Right atrium auricular region (tissue), 2 donors: ENCODE measurements around the gene CCL19. TPM values are rescaled to one million over a fixed set of nuclear protein-coding genes. Genes with fewer than 3 reads are reported as not detected.

Source experiments
- DNase-seq: peaks from one replicate; pipeline ENCODE4 v3.0.0-alpha.2; 2019; ENCODE audit warnings: low spot score
- H3K27ac ChIP-seq, 2 donors: fragments of 200-600 bp; sonication (generic); 1 replicate in 1 of 2; 2 replicates in 1 of 2; pipeline ENCODE4 v1.5.1; 2016 to 2019
- H3K27me3 ChIP-seq, 2 donors: fragments of 200-600 bp; sonication (generic); one replicate each; pipeline versions ENCODE4 v1.5.1 to v1.6.0; 2017 to 2019
- H3K36me3 ChIP-seq: fragments of 200-600 bp; sonication (generic); one replicate; pipeline ENCODE4 v1.5.1; 2016
- H3K4me1 ChIP-seq, 2 donors: fragments of 200-600 bp; sonication (generic); one replicate each; pipeline versions ENCODE4 v1.5.1 to v1.6.0; 2017 to 2019
- H3K4me3 ChIP-seq, 2 donors: fragments of 200-600 bp; sonication (generic); 1 replicate in 1 of 2; 2 replicates in 1 of 2; pipeline ENCODE4 v1.5.1; 2017 to 2019; ENCODE audit warnings: mild to moderate bottlenecking in 1 of 2, moderate library complexity in 1 of 2
- H3K9me3 ChIP-seq, 2 donors: fragments of 200-600 bp; sonication (generic); one replicate each; pipeline ENCODE4 v1.5.1; 2019
- CTCF ChIP-seq, 2 donors: fragments of 200-600 bp; sonication (generic); IDR thresholded peaks; one replicate each; pipeline ENCODE4 v1.5.1; 2019; ENCODE audit warnings: antibody characterized with exemption in 2 of 2
- total RNA-seq, 2 donors: library from RNA; depleted of rRNA; stranded (reverse); fragments of >200 nt; gene quantifications; one replicate each; pipeline ENCODE4 v1.1.0, GENCODE V29; 2016

Gene CCL19
- total RNA-seq, 2 donors from 2014 or later = 0.63 TPM; not detected in 1

- Histone ChIP-seq H3K27me3 (no peaks in the 10 kb centered on the region), H3K36me3 (no peaks in the 10 kb centered on the region), H3K27ac (no peak overlapping the region), H3K4me1 (peaks cover 0 to 14% of the 10 kb centered on the region in 2 donors), H3K9me3 (no peaks in the 10 kb centered on the region), H3K4me3 (no peak overlapping the region)
- no peak for DNase-seq
- TF ChIP-seq CTCF (IDR thresholded peaks at IDR 0.05) = no peak
Measured at GRCh38 chr9:34714007-34714406, 22.9 kb upstream of the CCL19 start.

GRCh38 chr9:34712140-34712539 lies 21.1 kb upstream of the CCL19 start:
- Histone ChIP-seq H3K9me3 (no peaks in the 10 kb centered on the region), H3K27me3 (no peaks in the 10 kb centered on the region), H3K27ac (no peak overlapping the region), H3K4me3 (no peak overlapping the region), H3K4me1 (peaks cover 0 to 14% of the 10 kb centered on the region in 2 donors), H3K36me3 (no peaks in the 10 kb centered on the region)
- no peak for DNase-seq
- TF ChIP-seq CTCF (IDR thresholded peaks at IDR 0.05) = no peak

GRCh38 chr9:34710023-34710422 lies 18.9 kb upstream of the CCL19 start, which contains the start of gene CCL21:
CCL21 (minus strand) TSS chr9:34710136; CDS start chr9:34710066, 70 bp downstream.
- DNase-seq = peak; percentile 82
- Histone ChIP-seq H3K9me3 (no peaks in the 10 kb centered on the region), H3K4me3 (no peak within 1 kb of the TSS), H3K27me3 (no peaks in the 10 kb centered on the region), H3K4me1 (peaks cover 0 to 14% of the 10 kb centered on the region in 2 donors), H3K27ac (peak within 1 kb of the TSS; percentile 40 to 60), H3K36me3 (no peaks in the 10 kb centered on the region)
- no peak for TF ChIP-seq CTCF (IDR thresholded peaks at IDR 0.05)

- Histone ChIP-seq H3K27ac (peak overlapping the region; percentile 40 to 60), H3K4me1 (peaks cover 0 to 14% of the 10 kb centered on the region in 2 donors), H3K9me3 (no peaks in the 10 kb centered on the region), H3K4me3 (no peak overlapping the region), H3K36me3 (no peaks in the 10 kb centered on the region), H3K27me3 (no peaks in the 10 kb centered on the region)
- TF ChIP-seq CTCF (IDR thresholded peaks at IDR 0.05) = no peak
- DNase-seq = no peak
Measured at GRCh38 chr9:34709196-34709978, 18.3 kb upstream of the CCL19 start.

- Histone ChIP-seq H3K27ac (no peak overlapping the region), H3K36me3 (no peaks in the 10 kb centered on the region), H3K4me1 (peaks cover 0 to 14% of the 10 kb centered on the region in 2 donors), H3K27me3 (no peaks in the 10 kb centered on the region), H3K9me3 (no peaks in the 10 kb centered on the region), H3K4me3 (no peak overlapping the region)
- no peak for TF ChIP-seq CTCF (IDR thresholded peaks at IDR 0.05)
- DNase-seq = no peak
Measured at GRCh38 chr9:34707130-34707529, 16.1 kb upstream of the CCL19 start.
